Measurements from ENCODE around the gene RPS3. TPM values are rescaled to one million over a fixed set of nuclear protein-coding genes. Genes with fewer than 3 reads are reported as not detected.

The RPS3 gene
- total RNA-seq, 1 experiment from 2014 or later = 4,109 TPM

DNA sequence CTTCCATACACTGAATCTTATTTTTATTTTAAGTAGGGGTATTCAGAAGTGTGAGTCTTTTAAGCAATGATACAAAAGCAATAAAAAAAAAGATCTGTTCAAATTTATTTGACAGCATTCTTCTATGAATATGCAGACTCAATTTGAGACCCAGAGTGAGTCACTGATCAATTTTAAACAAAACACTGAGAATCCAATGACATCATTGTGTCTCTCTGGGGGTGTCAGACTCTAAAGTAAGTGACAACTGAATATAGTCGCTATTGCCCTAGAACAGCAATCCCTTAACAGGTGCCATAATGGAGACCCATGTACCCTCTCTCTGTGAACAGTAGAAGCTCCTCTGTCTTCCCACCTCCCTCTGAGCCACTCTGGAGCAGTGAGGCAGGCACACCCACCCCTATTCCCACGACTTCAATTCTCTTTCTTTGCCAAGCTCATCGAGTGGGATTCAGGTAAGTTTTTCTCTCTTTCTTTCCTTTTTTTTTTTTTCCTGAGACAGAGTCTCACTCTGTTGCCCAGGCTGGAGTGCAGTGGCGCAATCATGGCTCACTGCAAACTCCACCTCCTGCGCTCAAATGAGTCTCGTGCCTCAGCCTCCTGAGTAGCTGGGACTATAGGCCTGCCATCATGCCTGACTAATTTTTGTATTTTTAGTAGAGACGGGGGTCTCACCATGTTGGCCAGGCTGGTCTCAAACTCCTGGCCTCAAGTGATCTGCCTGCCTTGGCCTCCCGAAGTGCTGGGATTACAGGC is 5.1 kb upstream of the RPS3 start:
- no peak overlapping the region for H3K27ac ChIP-seq (ENCODE audit: low read depth, low read length)
- no TSS peak for BruUV-seq (replicated peaks)
- ATAC-seq (no peak), DNase-seq (ENCODE audit: low read depth, low spot score) (no peak)
- peaks cover under 1% of the 10 kb centered on the region for H3K79me2 ChIP-seq (ENCODE audit: insufficient read depth, low read length)
- H3K27me3 ChIP-seq (ENCODE audit: insufficient read depth, low read length) = no peaks in the 10 kb centered on the region
- ChIA-PET CTCF (interaction anchor here (1.6 kb wide), 1 partner anchor 31 kb away, joined by 3 read pairs; no protein-coding TSS in a partner anchor), POLR2A (interaction anchor here (0.6 kb wide), 1 partner anchor 139 kb away, joined by 3 read pairs; no protein-coding TSS in a partner anchor), RAD21 (ENCODE audit: low non-redundant PET in 1 of 2, low total read pairs in 2 of 2, uncharacterized antibody in 2 of 2, unreplicated experiment in 2 of 2) (no interaction called here)
- H3K9me2 ChIP-seq (ENCODE audit: insufficient read depth) = no peaks in the 10 kb centered on the region
- intact Hi-C loops (cut with micrococcal nuclease) = no loop called here
- H3K4me2 ChIP-seq (ENCODE audit: low read length) = no peak overlapping the region
- no peak for TF ChIP-seq TCF7L2 (IDR thresholded peaks at IDR 0.05; ENCODE audit: borderline replicate concordance, extremely low read depth, insufficient read depth, insufficient read length)
- TF ChIP-seq YY1 (IDR thresholded peaks at IDR 0.05; ENCODE audit: extremely low read depth, insufficient replicate concordance, low read depth, low read length) = no peak
- TF ChIP-seq EZH2 (IDR thresholded peaks at IDR 0.05) = no peak
- no peak for TF ChIP-seq JUND (IDR thresholded peaks at IDR 0.05)
- TF ChIP-seq, protein P1, sequence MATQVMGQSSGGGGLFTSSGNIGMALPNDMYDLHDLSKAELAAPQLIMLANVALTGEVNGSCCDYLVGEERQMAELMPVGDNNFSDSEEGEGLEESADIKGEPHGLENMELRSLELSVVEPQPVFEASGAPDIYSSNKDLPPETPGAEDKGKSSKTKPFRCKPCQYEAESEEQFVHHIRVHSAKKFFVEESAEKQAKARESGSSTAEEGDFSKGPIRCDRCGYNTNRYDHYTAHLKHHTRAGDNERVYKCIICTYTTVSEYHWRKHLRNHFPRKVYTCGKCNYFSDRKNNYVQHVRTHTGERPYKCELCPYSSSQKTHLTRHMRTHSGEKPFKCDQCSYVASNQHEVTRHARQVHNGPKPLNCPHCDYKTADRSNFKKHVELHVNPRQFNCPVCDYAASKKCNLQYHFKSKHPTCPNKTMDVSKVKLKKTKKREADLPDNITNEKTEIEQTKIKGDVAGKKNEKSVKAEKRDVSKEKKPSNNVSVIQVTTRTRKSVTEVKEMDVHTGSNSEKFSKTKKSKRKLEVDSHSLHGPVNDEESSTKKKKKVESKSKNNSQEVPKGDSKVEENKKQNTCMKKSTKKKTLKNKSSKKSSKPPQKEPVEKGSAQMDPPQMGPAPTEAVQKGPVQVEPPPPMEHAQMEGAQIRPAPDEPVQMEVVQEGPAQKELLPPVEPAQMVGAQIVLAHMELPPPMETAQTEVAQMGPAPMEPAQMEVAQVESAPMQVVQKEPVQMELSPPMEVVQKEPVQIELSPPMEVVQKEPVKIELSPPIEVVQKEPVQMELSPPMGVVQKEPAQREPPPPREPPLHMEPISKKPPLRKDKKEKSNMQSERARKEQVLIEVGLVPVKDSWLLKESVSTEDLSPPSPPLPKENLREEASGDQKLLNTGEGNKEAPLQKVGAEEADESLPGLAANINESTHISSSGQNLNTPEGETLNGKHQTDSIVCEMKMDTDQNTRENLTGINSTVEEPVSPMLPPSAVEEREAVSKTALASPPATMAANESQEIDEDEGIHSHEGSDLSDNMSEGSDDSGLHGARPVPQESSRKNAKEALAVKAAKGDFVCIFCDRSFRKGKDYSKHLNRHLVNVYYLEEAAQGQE (IDR thresholded peaks at IDR 0.05; ENCODE audit: low read depth) = no peak
- no peak for TF ChIP-seq CBX3 (IDR thresholded peaks at IDR 0.05; ENCODE audit: low read depth)
- no peak for TF ChIP-seq CEBPB (IDR thresholded peaks at IDR 0.05; ENCODE audit: low read depth)
- no peak for TF ChIP-seq ATF3 (IDR thresholded peaks at IDR 0.05)
- TF ChIP-seq ELF1 (IDR thresholded peaks at IDR 0.05; ENCODE audit: borderline replicate concordance, low read depth) = no peak
- no peak for TF ChIP-seq SRF (IDR thresholded peaks at IDR 0.05; ENCODE audit: low read depth)
- no peak for TF ChIP-seq SP1 (IDR thresholded peaks at IDR 0.05; ENCODE audit: low read depth)
- TF ChIP-seq, protein P2, sequence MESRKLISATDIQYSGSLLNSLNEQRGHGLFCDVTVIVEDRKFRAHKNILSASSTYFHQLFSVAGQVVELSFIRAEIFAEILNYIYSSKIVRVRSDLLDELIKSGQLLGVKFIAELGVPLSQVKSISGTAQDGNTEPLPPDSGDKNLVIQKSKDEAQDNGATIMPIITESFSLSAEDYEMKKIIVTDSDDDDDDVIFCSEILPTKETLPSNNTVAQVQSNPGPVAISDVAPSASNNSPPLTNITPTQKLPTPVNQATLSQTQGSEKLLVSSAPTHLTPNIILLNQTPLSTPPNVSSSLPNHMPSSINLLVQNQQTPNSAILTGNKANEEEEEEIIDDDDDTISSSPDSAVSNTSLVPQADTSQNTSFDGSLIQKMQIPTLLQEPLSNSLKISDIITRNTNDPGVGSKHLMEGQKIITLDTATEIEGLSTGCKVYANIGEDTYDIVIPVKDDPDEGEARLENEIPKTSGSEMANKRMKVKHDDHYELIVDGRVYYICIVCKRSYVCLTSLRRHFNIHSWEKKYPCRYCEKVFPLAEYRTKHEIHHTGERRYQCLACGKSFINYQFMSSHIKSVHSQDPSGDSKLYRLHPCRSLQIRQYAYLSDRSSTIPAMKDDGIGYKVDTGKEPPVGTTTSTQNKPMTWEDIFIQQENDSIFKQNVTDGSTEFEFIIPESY (IDR thresholded peaks at IDR 0.05; ENCODE audit: extremely low read depth, insufficient replicate concordance, low read length) = no peak
- no peak for TF ChIP-seq RAD21 (IDR thresholded peaks at IDR 0.05; ENCODE audit: low read depth)
- TF ChIP-seq POLR2A (IDR thresholded peaks at IDR 0.05; ENCODE audit: borderline replicate concordance, extremely low read depth, insufficient read depth, insufficient read length) = no peak
- H3K4me1 ChIP-seq (ENCODE audit: control insufficient read depth in 1 of 2, insufficient read depth in 2 of 2, low read length in 2 of 2) = 0 out of 4 replicates have a peak, but pooled peaks cover 0 to 7% of the 10 kb centered on the region in 2 experiments
- no peaks in the 10 kb centered on the region for H4K20me1 ChIP-seq (ENCODE audit: insufficient read depth)
- no peaks in the 10 kb centered on the region for H3K36me3 ChIP-seq (ENCODE audit: control insufficient read depth in 1 of 2, insufficient read depth in 2 of 2, low read length in 2 of 2)
- no peak overlapping the region for H2AFZ ChIP-seq (ENCODE audit: low read depth, low read length, poor library complexity, severe bottlenecking)
- no peaks in the 10 kb centered on the region for H3K9me3 ChIP-seq (ENCODE audit: control insufficient read depth in 1 of 2, insufficient read depth in 1 of 2, low read depth in 1 of 2, low read length in 2 of 2)
- no peak overlapping the region for H3K9ac ChIP-seq (ENCODE audit: low read length)
- H3K4me3 ChIP-seq (replicated peaks in 1 of 2; ENCODE audit: low read depth in 1 of 2, low read length in 2 of 2) = no peak overlapping the region
